DOHH2 (cell line): ENCODE data around the gene TBC1D4.

Source experiments
- H3F3A ChIP-seq: fragments of 200-600 bp; sonication (generic), shearing (Covaris generic); 2 replicates; pipeline ENCODE4 v1.6.0; 2016; ENCODE audit warnings: antibody characterized with exemption, mild to moderate bottlenecking; ENCODE audit not compliant: control insufficient read depth, insufficient read depth
- H3K27ac ChIP-seq: fragments of 200-600 bp; sonication (generic); 2 replicates; pipeline ENCODE4 v1.5.1; 2014; ENCODE audit warnings: low read depth, mild to moderate bottlenecking, low read length, moderate library complexity
- H3K27me3 ChIP-seq: fragments of 200-600 bp; sonication (generic); 2 replicates; pipeline ENCODE4 v1.6.1; 2014; ENCODE audit warnings: mild to moderate bottlenecking, low read length, mixed read lengths; ENCODE audit not compliant: control insufficient read depth
- H3K36me3 ChIP-seq: fragments of 200-600 bp; sonication (generic); 2 replicates; pipeline ENCODE4 v1.6.1; 2014; ENCODE audit warnings: mild to moderate bottlenecking, low read length, moderate library complexity, mixed read lengths; ENCODE audit not compliant: control insufficient read depth
- H3K4me1 ChIP-seq: fragments of 200-600 bp; sonication (generic); 2 replicates; pipeline ENCODE4 v1.6.1; 2014; ENCODE audit warnings: mild to moderate bottlenecking, low read length, mixed read lengths; ENCODE audit not compliant: control insufficient read depth
- H3K4me2 ChIP-seq: fragments of 200-600 bp; sonication (generic); 2 replicates; pipeline ENCODE4 v1.6.0; 2014; ENCODE audit warnings: mild to moderate bottlenecking, low read length, moderate library complexity
- H3K4me3 ChIP-seq: fragments of 200-600 bp; sonication (generic); 2 replicates; pipeline ENCODE4 v1.5.1; 2014; ENCODE audit warnings: mild to moderate bottlenecking, low read length, mixed read lengths
- H3K79me2 ChIP-seq: fragments of 200-600 bp; sonication (generic); 2 replicates; pipeline ENCODE4 v1.6.1; 2014; ENCODE audit warnings: mild to moderate bottlenecking, low read length, mixed read lengths; ENCODE audit not compliant: control insufficient read depth
- H3K9me2 ChIP-seq: fragments of 200-600 bp; sonication (generic); replicated peaks from 2 replicates; pipeline ENCODE4 v1.6.1; 2014; ENCODE audit warnings: mild to moderate bottlenecking, low read length, mixed read lengths; ENCODE audit not compliant: control insufficient read depth
- H3K9me3 ChIP-seq: fragments of 200-600 bp; sonication (generic); 2 replicates; pipeline ENCODE4 v1.6.1; 2014; ENCODE audit warnings: antibody characterized with exemption, low read length, mixed read lengths; ENCODE audit not compliant: control insufficient read depth, insufficient read depth
- H4K20me1 ChIP-seq: fragments of 200-600 bp; sonication (generic); 2 replicates; pipeline ENCODE4 v1.6.0; 2014; ENCODE audit warnings: low read depth, mild to moderate bottlenecking, antibody characterized with exemption, low read length, moderate library complexity; ENCODE audit not compliant: control insufficient read depth, insufficient read depth
- CTCF ChIP-seq: fragments of 200-600 bp; sonication (generic); IDR thresholded peaks from one replicate; pipeline ENCODE4 v1.5.1; 2014; ENCODE audit warnings: antibody characterized with exemption, mild to moderate bottlenecking, low read depth, low read length; ENCODE audit not compliant: poor library complexity, severe bottlenecking
- EZH2phosphoT487 ChIP-seq: fragments of 200-600 bp; sonication (generic); IDR thresholded peaks from 2 replicates; pipeline ENCODE4 v1.6.1; 2017; ENCODE audit warnings: borderline replicate concordance, mild to moderate bottlenecking, antibody characterized with exemption, low read length, moderate library complexity, mixed read lengths

The TBC1D4 gene

GRCh38 chr13:75299913-75300862 is 181.8 kb downstream of the TBC1D4 start:
- Histone ChIP-seq H3K27ac (no peak overlapping the region), H4K20me1 (no peaks in the 10 kb centered on the region), H3K27me3 (no peaks in the 10 kb centered on the region), H3K9me2 (no peaks in the 10 kb centered on the region), H3K4me3 (no peak overlapping the region), H3K79me2 (no peaks in the 10 kb centered on the region), H3K36me3 (peaks cover 94% of the 10 kb centered on the region), H3K4me2 (no peak overlapping the region), H3K9me3 (no peaks in the 10 kb centered on the region), H3K4me1 (no peaks in the 10 kb centered on the region), H3F3A (peaks cover 2% of the 10 kb centered on the region; the same call in 1 of the 2 replicates)
- TF ChIP-seq CTCF (no peak), EZH2phosphoT487 (no peak)

- TF ChIP-seq EZH2phosphoT487: no peak
- TF ChIP-seq CTCF: no peak
- Histone ChIP-seq H3K4me1 (no peaks in the 10 kb centered on the region), H3K27ac (no peak overlapping the region), H4K20me1 (no peaks in the 10 kb centered on the region), H3K9me3 (no peaks in the 10 kb centered on the region), H3K4me2 (no peak overlapping the region), H3K79me2 (no peaks in the 10 kb centered on the region), H3K27me3 (no peaks in the 10 kb centered on the region), H3F3A (peaks cover 2% of the 10 kb centered on the region; the same call in 1 of the 2 replicates), H3K36me3 (peaks cover 94% of the 10 kb centered on the region), H3K4me3 (no peak overlapping the region), H3K9me2 (no peaks in the 10 kb centered on the region)
These were observed 182.7 kb downstream of the TBC1D4 start for GRCh38 chr13:75299246-75299645.

- no peaks in the 10 kb centered on the region for H3K9me2 ChIP-seq
- H4K20me1 ChIP-seq: no peaks in the 10 kb centered on the region
- H3F3A ChIP-seq: no peaks in the 10 kb centered on the region; the same call in 1 of the 2 replicates
- TF ChIP-seq CTCF (no peak), EZH2phosphoT487 (no peak)
- H3K79me2 ChIP-seq: no peaks in the 10 kb centered on the region
- H3K27me3 ChIP-seq: no peaks in the 10 kb centered on the region
- H3K4me1 ChIP-seq: no peaks in the 10 kb centered on the region
- no peaks in the 10 kb centered on the region for H3K9me3 ChIP-seq
- no peak overlapping the region for H3K4me2 ChIP-seq
- no peak overlapping the region for H3K27ac ChIP-seq
- H3K4me3 ChIP-seq: no peak overlapping the region
- H3K36me3 ChIP-seq: peaks cover 94% of the 10 kb centered on the region
These were observed 185.3 kb downstream of the TBC1D4 start for GRCh38 chr13:75296641-75297040.
